HuH-7.5 (cell line): ENCODE measurements around the gene MZF1.
"Not testable (repeated sequence)": the region's sequence is repeated elsewhere in the genome, so short reads cannot be mapped to it uniquely, and the experiment has no call there.

Experiments
- DNase-seq: peaks from one replicate; pipeline ENCODE4 v3.0.0; 2011; ENCODE audit warnings: low spot score

Gene MZF1

DNA sequence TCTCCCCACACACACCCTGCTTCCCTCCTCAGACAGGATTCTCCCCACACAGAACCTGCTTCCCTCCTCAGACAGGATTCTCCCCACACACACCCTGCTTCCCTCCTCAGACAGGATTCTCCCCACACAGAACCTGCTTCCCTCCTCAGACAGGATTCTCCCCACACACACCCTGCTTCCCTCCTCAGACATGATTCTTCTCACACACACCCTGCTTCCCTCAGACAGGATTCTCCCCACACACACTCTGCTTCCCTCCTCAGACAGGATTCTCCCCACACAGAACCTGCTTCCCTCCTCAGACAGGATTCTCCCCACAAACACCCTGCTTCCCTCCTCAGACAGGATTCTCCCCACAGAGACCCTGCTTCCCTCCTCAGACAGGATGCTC is 34.0 kb downstream of the MZF1 start:
- not testable (repeated sequence) for DNase-seq

DNA sequence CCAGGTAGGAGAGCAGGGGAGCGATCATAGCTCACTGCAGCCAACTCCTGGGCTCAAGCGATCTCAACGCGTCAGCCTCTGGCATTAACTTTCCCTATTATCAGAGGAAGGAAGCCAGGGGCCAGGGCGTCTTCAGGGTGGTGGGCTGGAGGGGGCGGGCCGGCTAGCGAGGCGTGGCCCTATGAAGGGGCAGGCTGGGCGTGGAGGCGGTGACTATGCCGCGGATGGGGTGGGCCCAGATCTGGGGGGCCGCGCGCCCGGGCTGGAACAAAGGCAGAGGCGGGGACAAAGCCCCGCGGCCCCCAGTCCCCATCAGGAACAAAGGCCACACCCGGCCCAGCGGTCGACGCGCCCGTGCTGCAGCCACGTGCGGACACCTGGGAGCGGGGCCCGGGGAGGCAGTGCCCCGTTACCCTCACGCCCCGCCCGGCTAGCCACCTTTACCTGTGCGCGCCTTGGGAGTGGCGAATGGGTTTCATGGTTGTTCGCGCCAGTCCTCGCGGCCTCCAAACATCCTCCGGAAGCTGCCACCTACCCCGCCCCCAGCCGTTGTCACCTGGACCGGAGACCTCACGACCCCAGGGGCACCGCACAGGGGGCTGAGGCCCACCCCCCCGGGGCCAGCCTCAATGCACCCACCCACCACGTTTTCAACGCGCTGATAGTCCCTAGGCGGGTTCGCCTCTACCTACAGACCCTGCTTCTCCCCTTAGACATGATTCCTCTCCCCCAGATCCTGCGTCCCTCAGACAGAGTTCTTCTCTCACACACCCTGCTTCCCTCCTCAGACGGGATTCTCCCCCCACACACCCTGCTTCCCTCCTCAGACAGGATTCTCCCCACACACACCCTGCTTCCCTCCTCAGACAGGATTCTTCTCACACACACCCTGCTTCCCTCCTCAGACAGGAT is 34.6 kb downstream of the MZF1 start:
- peak; percentile 22 for DNase-seq

DNA sequence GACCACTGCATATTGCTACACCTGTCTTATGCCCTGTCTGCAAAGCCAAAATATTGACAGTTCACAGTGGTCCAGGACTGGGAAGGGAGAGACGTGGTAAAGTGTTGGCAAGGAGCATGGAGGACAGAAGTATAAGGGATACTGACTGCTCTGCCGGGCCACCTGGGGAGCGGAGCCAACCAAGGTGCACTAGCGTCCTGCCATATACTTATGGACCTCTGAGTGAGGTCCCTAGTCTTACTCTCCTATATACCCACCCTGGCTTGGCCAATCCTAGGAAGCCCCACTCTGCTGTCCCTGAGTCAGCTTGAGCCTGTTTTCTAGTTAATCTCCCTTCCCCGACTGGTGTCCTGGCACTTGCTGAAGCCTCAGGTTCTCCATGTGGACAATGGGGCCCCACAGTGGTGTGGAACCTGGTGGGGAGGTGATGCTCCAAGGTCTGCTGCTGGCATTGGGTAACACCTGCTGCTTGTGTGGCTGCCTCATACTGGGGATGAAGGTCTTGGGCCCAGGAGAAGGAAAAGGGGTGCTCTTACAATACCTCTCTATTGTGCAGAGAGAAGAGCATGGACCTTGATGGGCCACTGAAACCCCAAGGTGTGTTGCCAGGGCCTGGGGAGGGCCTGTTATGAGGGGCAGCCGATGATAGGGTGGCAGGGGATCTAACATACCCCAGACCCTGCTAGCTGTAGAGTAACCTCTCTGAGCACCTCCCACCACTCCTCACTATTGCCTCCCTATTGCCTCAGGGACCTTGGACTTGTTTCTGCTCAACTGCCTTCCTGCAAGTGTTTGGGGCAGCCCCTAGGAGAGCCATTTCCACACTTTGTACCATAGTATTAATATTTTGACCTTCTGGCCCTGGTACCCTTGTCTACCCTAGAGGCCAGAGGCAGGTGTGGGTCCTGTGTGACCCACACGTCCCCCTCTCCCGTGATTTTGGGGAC is 36.0 kb downstream of the MZF1 start:
- DNase-seq, result no peak

DNA sequence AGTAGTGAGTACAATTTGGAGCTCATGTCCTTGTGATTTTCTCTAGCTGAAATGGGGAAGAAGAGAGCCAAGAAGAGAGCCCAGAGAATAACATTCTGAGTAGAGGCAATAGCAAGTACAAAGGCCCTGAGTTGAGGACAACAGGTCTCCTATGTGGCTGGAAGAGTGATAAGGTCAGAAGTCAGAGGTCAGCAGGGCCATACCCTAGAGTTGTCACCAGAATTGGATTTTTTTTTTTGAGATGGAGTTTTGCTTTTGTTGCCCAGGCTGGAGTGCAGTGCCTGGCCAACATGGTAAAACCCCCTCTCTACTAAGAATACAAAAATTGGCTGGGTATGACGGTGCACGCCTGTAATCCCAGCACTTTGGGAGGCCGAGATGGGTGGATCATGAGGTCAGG is 37.3 kb downstream of the MZF1 start:
- no peak for DNase-seq

DNA sequence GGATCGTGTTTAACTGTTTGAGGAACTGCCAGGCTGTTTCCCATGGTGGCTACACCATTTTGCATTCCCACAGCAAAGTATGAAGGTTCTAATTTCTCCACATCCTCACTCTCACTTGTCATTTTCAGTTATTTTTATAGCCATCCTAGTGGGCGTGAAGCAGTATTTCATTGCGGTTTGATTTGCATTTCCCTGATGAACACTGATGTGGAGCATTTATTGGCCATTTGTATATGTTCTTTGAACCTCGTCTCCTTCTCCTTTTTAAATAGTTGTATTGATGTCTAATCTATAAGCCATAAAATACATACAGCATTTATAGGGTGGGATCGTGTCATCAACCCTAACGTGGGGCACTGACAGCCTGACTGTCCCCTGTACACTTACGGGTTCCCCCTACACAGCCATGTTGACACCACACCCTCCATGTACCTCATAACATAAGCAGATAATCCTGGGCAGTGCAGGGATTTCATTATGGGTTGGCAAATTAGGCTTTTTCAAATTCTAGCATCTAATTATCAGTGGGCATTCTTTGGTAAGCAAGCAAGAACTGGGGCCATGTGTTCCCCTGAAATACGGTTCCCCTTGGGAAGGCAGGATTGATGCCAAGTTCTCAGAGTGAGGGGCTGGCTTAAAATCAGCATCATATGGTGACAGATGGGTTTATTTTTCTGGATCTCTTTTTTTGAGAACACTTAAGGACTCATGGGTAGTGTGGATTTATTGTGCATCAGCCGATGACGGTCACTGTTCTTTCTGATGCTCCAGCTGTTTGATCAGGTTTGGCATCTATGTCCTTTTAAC is 41.9 kb downstream of the MZF1 start:
- DNase-seq, result no peak

DNA sequence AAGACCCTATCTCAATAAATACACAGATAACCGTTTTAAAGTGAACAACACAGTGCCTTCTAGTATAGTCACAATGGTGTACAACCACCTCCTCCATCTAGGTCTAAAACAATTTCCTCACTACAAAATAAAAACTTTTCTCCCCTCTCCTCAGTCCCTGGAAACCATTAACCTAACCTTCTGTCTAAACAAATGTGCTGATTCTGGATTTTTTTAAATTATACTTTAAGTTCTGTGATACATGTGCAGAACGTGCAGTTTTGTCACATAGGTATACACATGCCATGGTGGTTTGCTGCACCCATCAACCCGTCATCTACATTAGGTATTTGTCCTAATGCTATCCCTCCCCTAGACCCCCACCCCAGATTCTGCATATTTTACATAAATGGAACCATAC is 43.7 kb downstream of the MZF1 start:
- DNase-seq, result no peak

DNA sequence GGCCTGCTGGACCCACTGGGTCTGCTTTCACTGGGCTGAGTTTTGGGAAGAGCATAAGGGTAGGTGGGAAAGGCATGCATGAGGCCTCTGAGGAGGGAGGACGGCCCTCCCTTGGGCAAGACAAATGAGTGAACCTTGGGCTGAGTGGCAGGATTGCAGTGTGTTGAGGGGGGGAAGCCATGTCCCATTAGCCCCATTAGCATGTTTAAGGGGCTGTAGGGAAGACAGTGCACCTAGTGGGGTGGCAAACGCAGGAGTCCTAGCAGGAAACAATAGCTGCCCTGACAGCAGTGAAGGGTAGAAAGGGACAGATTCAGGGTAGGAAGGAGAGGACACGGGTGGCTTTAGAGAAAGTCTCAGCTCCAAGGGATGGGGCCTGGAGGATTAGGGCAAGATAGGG is 50.4 kb downstream of the MZF1 start:
- DNase-seq, result no peak

DNA sequence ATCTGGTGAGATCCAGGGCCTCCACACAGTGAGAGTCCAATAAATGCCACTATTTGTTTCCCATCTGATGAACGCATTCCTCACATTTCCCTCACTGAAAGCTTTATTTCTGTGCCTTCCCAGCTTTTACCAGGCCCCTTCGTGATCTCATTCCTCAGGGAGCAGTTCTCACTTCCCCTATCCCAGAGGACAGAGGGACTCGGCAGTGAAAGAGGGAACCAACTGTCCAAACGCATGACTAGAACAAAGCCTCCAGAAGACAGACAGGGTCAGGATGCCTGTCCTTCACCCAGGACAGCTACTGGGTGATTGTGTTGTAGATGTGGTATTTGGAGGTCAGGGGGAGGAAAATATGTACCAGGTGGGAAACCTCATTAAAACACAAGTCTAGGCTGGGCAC is 51.5 kb downstream of the MZF1 start:
- no peak for DNase-seq

DNA sequence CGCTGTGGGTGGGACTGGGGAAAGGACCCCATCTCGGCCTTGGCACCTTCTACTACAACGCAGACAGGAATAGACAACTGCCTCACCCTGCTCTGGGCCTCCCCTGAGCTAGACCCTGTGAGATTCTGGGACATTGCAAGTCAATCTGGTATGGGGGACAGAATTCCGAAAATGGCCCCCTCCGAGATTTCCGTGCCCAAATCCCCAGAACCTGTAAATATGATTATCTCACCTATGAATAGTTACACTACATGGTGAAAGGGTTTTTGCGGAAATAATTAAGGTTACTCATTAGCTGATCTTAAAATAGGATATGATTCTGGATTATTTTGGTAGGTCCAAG is 52.9 kb downstream of the MZF1 start:
- DNase-seq, result no peak

DNA sequence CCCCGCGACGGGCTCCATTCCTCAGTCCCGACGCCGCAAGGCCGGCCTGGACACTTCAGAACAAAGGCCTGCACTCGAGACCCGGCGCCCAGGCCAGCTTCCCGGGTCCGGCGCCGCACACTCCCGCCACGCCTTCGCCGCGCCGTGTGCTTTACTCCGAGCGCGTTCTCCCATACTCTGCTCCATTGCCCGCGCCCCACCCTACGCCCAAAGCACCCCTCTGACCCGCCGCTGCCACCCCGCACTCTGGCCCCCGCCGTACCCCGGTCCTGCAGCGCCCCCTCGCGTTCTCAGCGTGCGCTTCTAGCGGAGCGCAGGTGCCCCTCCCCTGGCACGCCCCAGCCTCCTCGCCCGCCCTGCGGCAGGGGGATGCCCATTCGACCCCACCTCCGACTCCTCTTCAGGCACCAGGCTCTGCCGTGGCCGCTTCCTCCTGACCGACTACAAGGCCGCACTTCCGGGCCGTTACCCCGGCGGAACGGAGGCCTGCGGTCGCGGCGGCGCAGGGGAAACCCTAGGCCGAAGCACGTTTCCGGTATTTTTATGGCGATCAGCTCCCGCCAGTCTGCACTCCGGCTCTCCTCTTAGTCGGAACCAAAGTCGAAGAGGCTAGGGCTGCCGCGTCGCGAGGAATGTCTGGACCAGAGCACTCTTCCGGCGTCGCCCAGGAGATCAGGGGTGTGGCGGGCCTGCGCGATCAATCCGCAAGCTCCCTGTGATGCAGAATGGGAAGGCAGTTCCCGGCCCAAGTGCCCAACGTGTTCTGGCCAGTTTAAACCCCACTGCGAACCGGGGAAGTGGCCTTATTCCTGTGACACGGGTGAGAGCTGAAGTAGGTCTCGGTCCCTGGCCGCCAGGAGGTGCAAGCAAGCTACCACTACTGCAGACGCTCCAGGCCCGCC is 53.5 kb downstream of the MZF1 start, which contains the start of gene ZBTB45:
Gene ZBTB45, minus strand, starts transcription at position 456 of the 902 bp plus-strand sequence. CDS start 2,137 bp downstream, outside the sequence.
- peak; percentile 88 for DNase-seq

DNA sequence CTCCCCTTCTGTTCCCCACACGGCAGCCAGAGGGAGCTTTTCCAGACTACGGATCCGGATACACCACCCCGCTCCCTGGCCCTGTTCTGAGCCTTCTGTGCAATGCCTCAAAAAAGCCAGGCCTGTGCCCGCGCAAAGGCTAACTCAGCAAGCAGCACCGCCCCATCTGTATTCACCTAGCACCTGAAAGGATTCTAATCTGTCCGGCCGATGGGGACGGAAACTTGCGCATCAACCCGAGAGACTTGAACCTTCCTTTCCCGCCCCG is 54.1 kb downstream of the MZF1 start:
- peak; percentile 92 for DNase-seq

DNA sequence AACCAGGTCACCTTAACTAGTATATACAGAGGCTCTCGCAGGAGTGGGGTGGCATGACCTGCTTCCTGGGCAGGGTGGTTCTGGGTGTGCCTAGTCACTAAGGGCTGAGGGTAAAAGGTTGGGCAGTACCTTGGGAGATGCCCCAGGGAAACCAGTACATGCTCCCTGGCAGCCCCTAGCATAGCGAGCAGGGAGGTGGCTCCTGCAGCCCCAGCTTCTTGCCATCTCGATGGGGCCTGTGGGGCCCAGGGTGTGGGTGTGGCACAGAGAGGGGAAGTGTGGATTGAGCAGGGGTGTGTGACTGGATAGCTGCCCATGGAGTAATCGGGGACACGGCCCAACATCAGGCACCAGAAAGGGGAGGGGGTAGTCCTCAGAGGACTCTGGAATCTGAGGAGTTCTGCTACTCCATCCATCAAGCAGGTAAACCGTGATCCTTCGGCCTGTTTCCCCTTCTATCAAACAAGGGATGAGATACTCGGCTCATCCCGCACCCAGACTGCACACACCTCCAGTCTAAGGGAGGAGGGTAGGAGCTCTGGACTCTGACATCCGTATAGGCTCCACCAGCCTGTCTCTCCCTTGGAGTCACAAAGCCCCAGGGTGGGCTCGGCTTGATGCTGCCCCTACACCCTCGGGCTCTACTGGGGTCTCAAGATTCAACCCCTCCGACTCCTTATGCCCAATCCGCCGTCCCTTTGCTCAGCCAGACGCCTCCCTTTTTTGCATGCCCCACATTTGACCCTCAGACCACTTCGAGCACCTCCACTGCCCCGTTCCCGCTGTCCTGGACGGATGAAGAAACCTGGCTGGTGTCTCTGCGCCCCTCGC is 54.7 kb downstream of the MZF1 start:
- DNase-seq, result no peak

DNA sequence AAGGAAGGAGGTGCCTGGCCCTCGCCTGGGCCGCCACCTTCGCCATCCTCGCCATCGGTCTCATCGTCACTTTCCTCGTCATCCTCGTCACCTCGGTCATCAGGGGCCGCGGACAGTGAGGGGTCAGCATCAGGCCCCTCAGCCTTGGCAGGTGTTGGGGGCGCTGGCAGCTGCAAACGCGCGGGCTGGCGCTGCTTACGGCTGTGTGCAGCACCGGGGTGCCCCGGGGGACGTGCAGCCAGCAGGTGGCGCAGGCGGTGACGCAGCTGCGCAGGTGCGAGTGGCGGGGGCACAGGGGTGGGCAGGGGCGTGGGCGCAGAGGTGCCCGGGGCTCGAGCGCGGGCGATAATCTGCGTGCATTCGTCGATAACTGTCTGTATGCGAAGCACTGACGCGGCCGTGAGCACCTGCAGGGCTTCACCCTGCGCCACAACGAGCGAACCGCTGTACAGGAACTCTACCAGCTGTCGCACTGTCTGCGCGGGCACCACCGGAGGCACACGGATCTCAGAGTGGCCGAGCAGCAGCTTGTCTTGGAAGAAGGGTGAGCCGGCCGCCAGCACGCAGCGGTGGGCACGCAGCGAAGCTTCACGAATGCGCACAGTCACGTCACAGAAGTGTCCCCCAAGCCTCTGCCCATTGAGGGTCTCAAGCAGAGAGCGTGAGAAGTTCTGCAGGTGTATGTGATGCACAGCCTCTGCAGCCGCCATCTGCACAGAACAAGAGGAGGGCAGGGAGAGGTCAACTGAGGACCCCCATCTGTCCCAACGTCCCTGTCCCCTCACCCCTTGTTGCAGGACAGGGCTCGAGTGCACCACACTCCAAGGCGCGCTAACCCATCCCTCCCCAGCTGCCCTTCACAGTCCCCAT is 55.9 kb downstream of the MZF1 start:
- DNase-seq, result no peak

DNA sequence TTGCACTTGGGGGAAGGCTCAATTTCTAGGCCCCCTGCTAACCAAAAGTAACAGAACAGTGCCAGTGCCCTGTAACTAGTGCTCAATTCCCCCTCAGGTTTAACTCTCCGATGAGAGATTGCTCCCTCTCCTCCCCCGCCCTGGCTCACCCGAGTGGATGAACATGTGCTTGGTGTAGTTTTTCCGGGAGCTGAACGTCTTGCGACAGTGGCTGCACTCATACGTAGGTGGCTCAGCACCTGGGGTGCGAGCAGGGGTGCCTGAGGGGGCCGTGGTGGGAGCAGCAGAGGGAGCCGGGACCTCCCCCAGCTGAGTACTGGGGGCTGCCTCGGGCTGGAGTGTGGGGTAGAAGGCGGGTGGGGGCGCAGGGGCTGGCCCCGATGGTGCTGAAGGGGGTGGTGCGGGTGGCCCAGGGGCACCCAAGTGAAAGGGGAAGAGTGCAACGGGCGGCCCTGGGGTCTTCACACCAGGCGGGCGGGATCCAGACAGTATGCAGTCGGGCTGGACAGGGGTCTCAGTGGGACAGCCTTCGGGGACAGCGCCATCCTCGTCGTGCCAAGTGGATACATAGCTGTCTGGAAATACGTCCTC is 56.8 kb downstream of the MZF1 start:
- no peak for DNase-seq

DNA sequence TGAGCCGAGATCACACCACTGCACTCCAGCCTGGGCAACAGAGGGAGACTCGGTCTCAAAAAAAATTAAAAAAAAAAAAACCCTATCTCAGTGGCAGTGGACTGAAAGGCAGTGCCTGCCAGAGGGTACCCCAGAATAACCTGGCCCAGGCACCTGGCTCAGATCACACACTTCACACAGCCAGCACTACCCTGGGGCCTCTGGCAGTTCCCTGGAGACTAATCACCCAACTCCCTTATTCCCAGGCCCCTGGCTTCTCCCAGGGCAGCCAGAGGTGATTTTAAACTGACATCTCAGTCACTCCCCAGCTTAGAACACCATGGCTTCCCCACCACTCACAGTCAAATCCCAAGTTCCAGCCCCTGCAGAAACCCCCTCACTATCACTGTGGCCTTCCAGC is 57.9 kb downstream of the MZF1 start:
- DNase-seq, result no peak

DNA sequence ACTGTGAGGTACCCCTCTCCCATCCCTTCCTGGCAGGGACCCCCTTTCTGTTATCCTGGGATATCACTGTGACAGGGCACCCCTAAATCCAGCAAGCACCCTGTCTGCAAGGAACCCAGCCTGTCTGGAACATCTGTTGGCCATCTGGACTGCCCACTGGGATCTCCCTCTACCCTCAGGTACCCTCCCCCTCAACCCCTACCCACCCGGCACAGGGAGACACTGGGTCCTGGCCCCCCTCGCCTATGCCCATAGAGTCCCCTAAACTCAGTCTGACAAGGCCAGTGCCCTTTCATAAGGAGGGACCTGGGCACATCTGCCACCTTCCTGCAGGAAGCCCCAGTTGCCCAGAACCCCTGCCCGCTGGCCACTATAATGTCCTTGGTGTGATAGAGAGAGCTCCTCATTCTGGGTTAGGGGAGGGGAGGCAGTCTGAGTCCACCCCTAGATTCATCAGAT is 58.5 kb downstream of the MZF1 start:
- DNase-seq, result no peak

DNA sequence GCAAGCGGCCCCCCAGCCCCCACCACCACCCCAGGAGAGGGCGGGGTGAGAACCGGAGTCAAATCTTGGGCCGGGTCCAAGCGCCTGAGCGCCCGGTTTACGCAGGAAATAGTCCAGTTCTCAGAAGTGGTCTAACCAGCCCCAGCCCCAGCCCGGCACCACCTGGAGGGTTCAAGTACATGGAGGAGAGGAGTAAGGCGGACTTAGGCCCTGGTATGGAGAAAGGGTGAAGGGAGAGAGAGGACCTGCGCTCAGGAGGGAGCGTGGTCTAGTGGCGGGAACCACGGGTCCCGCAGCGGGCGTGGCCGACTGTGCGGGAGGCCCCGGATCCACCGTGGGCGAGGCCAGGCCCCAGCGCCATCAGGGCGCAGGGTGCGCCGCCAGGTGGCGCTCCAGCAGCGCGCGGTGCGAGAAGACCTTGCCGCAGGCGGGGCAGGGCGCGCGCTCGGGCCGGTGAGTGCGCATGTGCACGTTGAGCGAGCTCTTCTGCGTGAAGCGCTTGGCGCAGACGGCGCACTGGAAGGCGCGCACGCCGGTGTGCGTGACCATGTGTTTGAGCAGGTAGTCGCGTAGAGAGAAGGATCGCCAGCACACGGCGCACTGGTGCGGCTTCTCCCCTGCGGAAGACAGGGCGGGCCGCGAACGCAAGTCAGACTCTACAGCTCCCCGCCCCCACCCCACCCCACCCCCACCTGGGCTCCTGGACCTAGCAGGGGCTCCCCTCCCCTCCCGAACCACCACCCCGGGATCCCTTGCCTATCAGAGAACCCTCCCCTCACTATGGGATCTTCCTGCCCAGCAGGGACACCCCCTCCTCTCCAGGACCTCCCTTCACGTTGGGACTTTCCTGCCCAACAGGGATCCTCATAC is 59.2 kb downstream of the MZF1 start:
- DNase-seq, result peak; percentile 90

DNA sequence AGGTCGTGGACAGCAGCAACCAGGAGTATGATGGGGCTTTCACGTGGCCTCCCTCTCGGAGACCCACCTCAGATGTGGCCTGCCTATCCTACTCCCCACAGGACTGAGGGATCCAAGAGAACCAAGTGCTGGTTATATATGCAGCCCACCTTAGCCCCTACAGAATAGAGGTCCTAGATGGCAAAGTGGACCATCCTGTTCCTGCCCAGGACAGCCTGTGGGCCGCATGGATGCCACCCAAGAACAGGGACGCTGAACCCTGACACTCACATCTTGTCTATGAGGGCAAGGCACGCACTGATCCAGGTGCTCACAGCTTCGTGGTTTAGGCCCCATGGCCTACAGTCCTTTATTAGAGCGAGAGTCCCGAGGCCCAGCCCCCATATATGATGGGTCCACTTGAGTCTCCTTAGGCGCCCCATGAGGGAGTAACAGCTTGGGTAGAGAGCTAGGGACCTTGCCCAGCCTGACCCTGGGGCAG is 59.9 kb downstream of the MZF1 start:
- DNase-seq, result no peak
